ENCODE measurements around the gene SRGAP1.

GRCh38 chr12:63934936-63935335 is 90.4 kb downstream of the SRGAP1 start:
- TF ChIP-seq CTCF (IDR thresholded peaks at IDR 0.05) (no peak), POLR2A (IDR thresholded peaks at IDR 0.05) (no peak), POLR2AphosphoS5 (IDR thresholded peaks at IDR 0.05; ENCODE audit: insufficient read depth in 1 of 2, low read depth in 1 of 2) (no peak)

Data from vagina (tissue), 2 donors.